OCI-LY7 (cell line): ENCODE data around the gene SUV39H1.

Experiments
- EZH2phosphoT487 ChIP-seq: fragments of 200-600 bp; sonication (generic); IDR thresholded peaks from 2 replicates; pipeline ENCODE4 v1.6.1; 2018; ENCODE audit warnings: low read depth, borderline replicate concordance, mild to moderate bottlenecking, mixed run types, antibody characterized with exemption, low read length, moderate library complexity, mixed read lengths
- TF ChIP-seq, protein P1 (sequence below): fragments of 200-600 bp; sonication (generic); conservative IDR thresholded peaks from 2 replicates; pipeline ENCODE4 v1.5.1; 2014; ENCODE audit warnings: mild to moderate bottlenecking, antibody characterized with exemption, low read length, moderate library complexity, mixed read lengths

DNA sequence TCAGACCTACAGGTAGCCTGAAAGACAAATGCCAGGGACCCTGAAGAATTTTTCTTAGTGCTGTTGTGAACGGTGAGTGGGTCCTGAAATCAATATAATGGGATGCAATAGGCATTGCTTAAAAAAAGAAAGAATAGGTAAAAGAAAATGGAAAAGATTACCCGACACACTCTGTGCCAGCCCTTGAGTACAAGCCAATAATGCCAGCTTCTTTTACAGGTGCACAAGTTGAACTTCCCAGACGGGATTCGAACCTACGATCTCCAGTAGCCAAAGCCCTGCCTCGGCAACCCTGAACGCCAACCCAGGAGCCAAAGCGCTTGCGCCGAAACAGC is 40.3 kb downstream of the SUV39H1 start:
- TF ChIP-seq, protein P1, sequence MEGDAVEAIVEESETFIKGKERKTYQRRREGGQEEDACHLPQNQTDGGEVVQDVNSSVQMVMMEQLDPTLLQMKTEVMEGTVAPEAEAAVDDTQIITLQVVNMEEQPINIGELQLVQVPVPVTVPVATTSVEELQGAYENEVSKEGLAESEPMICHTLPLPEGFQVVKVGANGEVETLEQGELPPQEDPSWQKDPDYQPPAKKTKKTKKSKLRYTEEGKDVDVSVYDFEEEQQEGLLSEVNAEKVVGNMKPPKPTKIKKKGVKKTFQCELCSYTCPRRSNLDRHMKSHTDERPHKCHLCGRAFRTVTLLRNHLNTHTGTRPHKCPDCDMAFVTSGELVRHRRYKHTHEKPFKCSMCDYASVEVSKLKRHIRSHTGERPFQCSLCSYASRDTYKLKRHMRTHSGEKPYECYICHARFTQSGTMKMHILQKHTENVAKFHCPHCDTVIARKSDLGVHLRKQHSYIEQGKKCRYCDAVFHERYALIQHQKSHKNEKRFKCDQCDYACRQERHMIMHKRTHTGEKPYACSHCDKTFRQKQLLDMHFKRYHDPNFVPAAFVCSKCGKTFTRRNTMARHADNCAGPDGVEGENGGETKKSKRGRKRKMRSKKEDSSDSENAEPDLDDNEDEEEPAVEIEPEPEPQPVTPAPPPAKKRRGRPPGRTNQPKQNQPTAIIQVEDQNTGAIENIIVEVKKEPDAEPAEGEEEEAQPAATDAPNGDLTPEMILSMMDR: no peak
- TF ChIP-seq EZH2phosphoT487: no peak
